Adrenal gland (tissue), 5 donors: ENCODE data around the gene ANKS1B.

Experiments
- CTCF ChIP-seq, 6 experiments: fragments of 450-650 bp in 4 of 6; fragments of 200-600 bp in 2 of 6; sonication (generic) in 1 of 6; IDR thresholded peaks; 1 replicate in 5 of 6; 2 replicates in 1 of 6; pipeline versions ENCODE4 v1.5.1 to v1.8.0; 2016 to 2021; ENCODE audit warnings: antibody characterized with exemption in 6 of 6, mild to moderate bottlenecking in 2 of 6, moderate library complexity in 1 of 6
- POLR2A ChIP-seq, 2 donors: fragments of 450-650 bp; IDR thresholded peaks; one replicate each; pipeline ENCODE4 v1.6.1; 2017; ENCODE audit warnings: antibody characterized with exemption in 2 of 2, mild to moderate bottlenecking in 2 of 2, moderate library complexity in 1 of 2
- donor health status: DM: no; HTN: no; CAD: no.

GRCh38 chr12:98980508-98980907 lies 1004.2 kb downstream of the ANKS1B start:
- TF ChIP-seq CTCF (IDR thresholded peaks at IDR 0.05) (no peak), POLR2A (IDR thresholded peaks at IDR 0.05) (no peak)
